Measurements from ENCODE around the gene FKBP1C. TPM values are rescaled to one million over a fixed set of nuclear protein-coding genes. Genes with fewer than 3 reads are reported as not detected.

The FKBP1C gene
- polyA plus RNA-seq, 3 donors = 0.15 to 0.44 (median 0.27) TPM

DNA sequence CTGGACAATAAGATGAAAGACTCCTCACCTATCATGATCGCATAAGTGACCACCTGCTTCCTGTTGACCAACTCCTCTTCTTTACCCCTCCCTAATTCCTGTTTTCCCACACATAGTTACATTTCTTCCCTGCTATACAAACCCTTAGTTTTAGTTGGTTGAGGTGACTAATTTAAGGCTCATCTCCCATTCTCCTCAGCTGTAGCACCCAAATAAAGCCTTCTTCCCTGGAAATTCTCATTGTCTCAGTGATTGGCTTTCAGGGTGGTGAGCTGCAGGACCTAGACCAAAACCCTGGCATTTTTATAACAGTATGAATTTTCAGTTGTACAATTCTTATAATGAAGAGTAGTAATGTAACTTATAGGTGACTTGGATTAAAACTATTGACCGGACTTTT, 2.1 kb downstream of the FKBP1C start:
- WGBS (ENCODE audit: insufficient coverage) = no CpG with 5 or more reads among the region's 2 CpGs
- Histone ChIP-seq H4K20me1 (ENCODE audit: insufficient read depth, low read length) (no peaks in the 10 kb centered on the region), H2AFZ (ENCODE audit: insufficient read depth, low read depth, low read length, poor library complexity, severe bottlenecking) (no peak overlapping the region), H3K4me1 (ENCODE audit: control insufficient read depth in 1 of 2, insufficient read depth in 2 of 2, low read length in 2 of 2) (no peaks in the 10 kb centered on the region), H3K27me3 (ENCODE audit: control insufficient read depth in 2 of 2, insufficient read depth in 2 of 2, low read length in 2 of 2) (no peaks in the 10 kb centered on the region), H3K9me3 (replicated peaks in 1 of 2; ENCODE audit: control insufficient read depth in 1 of 2, insufficient read depth in 1 of 2, low read length in 2 of 2) (peaks cover 18 to 28% of the 10 kb centered on the region in 2 donors), H3K4me2 (replicated peaks; ENCODE audit: extremely low read depth, low read length, poor library complexity, severe bottlenecking) (no peak overlapping the region), H3K79me2 (ENCODE audit: insufficient read depth, low read length) (no peaks in the 10 kb centered on the region), H3K9ac (ENCODE audit: insufficient read depth, low read length, poor library complexity, severe bottlenecking) (no peak overlapping the region), H3K27ac (ENCODE audit: low read depth in 1 of 2, low read length in 2 of 2) (no peak overlapping the region), H3K36me3 (replicated peaks in 1 of 2; ENCODE audit: control insufficient read depth in 1 of 2, insufficient read depth in 2 of 2, low read length in 2 of 2) (no peaks in the 10 kb centered on the region), H3K4me3 (replicated peaks in 1 of 3; ENCODE audit: low read depth in 2 of 3, low read length in 3 of 3) (no peak overlapping the region)
- H3K4me1 Mint-ChIP-seq = no peaks in the 10 kb centered on the region
- no peaks in the 10 kb centered on the region for H3K36me3 Mint-ChIP-seq
- no peak overlapping the region for H3K27ac Mint-ChIP-seq
- no peak for DNase-seq
- intact Hi-C loops (cut with micrococcal nuclease) = no loop called here
- H3K27me3 Mint-ChIP-seq (ENCODE audit: low read depth in 3 of 3) = peaks cover 0 to 1% (median 0%) of the 10 kb centered on the region in 3 donors
- H3K9me3 Mint-ChIP-seq = peaks cover 13 to 25% (median 20%) of the 10 kb centered on the region in 7 donors
- H3K4me3 Mint-ChIP-seq = no peak overlapping the region
- TF ChIP-seq, protein P1, sequence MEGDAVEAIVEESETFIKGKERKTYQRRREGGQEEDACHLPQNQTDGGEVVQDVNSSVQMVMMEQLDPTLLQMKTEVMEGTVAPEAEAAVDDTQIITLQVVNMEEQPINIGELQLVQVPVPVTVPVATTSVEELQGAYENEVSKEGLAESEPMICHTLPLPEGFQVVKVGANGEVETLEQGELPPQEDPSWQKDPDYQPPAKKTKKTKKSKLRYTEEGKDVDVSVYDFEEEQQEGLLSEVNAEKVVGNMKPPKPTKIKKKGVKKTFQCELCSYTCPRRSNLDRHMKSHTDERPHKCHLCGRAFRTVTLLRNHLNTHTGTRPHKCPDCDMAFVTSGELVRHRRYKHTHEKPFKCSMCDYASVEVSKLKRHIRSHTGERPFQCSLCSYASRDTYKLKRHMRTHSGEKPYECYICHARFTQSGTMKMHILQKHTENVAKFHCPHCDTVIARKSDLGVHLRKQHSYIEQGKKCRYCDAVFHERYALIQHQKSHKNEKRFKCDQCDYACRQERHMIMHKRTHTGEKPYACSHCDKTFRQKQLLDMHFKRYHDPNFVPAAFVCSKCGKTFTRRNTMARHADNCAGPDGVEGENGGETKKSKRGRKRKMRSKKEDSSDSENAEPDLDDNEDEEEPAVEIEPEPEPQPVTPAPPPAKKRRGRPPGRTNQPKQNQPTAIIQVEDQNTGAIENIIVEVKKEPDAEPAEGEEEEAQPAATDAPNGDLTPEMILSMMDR (IDR thresholded peaks at IDR 0.05) = no peak

DNA sequence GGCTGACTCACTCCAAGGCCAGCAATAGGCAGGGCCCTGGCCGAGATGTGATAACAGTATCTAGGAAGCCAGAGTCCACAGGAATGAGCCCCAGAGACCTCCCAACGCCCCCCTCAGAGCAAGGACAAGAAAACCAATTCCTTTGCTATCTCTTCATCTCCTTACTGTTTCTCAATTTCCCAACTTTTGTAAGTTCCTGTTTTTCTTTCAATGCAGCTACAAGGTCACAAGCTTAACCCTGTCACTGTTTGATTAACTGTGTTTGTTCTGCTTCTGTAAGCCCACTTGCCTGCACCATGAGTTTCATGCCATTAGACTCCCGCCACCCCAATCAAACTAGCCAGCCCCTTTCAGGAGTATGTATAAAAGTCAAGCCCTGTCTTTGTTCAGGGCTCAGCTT, 3.5 kb downstream of the FKBP1C start:
- H3K36me3 Mint-ChIP-seq = no peaks in the 10 kb centered on the region
- Histone ChIP-seq H3K4me2 (replicated peaks; ENCODE audit: extremely low read depth, low read length, poor library complexity, severe bottlenecking) (no peak overlapping the region), H3K36me3 (replicated peaks in 1 of 2; ENCODE audit: control insufficient read depth in 1 of 2, insufficient read depth in 2 of 2, low read length in 2 of 2) (no peaks in the 10 kb centered on the region), H3K9ac (ENCODE audit: insufficient read depth, low read length, poor library complexity, severe bottlenecking) (no peak overlapping the region), H3K27me3 (ENCODE audit: control insufficient read depth in 2 of 2, insufficient read depth in 2 of 2, low read length in 2 of 2) (no peaks in the 10 kb centered on the region), H4K20me1 (ENCODE audit: insufficient read depth, low read length) (no peaks in the 10 kb centered on the region), H3K4me3 (replicated peaks in 1 of 3; ENCODE audit: low read depth in 2 of 3, low read length in 3 of 3) (no peak overlapping the region), H3K27ac (ENCODE audit: low read depth in 1 of 2, low read length in 2 of 2) (no peak overlapping the region), H3K79me2 (ENCODE audit: insufficient read depth, low read length) (no peaks in the 10 kb centered on the region), H2AFZ (ENCODE audit: insufficient read depth, low read depth, low read length, poor library complexity, severe bottlenecking) (no peak overlapping the region), H3K4me1 (ENCODE audit: control insufficient read depth in 1 of 2, insufficient read depth in 2 of 2, low read length in 2 of 2) (no peaks in the 10 kb centered on the region), H3K9me3 (replicated peaks in 1 of 2; ENCODE audit: control insufficient read depth in 1 of 2, insufficient read depth in 1 of 2, low read length in 2 of 2) (peaks cover 18 to 28% of the 10 kb centered on the region in 2 donors)
- H3K4me3 Mint-ChIP-seq = no peak overlapping the region
- TF ChIP-seq, protein P1 (IDR thresholded peaks at IDR 0.05) = no peak
- no peak overlapping the region for H3K27ac Mint-ChIP-seq
- H3K9me3 Mint-ChIP-seq = peaks cover 13 to 26% (median 20%) of the 10 kb centered on the region in 7 donors
- DNase-seq = no peak
- WGBS (ENCODE audit: insufficient coverage) = 11% methylated on average over 1 of the region's 3 CpGs
- intact Hi-C loops (cut with micrococcal nuclease) = no loop called here
- H3K27me3 Mint-ChIP-seq (ENCODE audit: low read depth in 3 of 3) = peaks cover 0 to 1% (median 0%) of the 10 kb centered on the region in 3 donors
- H3K4me1 Mint-ChIP-seq = no peaks in the 10 kb centered on the region

Measured in CD14-positive monocyte (primary cell).